Gastrocnemius medialis (tissue), 4 donors: ENCODE results near the gene PCDHGB4.

ENCODE experiments used
- CTCF ChIP-seq, 5 experiments: fragments of 450-650 bp in 3 of 5; fragments of 200-600 bp in 2 of 5; sonication (generic) in 2 of 5; IDR thresholded peaks in 4 of 5; conservative IDR thresholded peaks in 1 of 5; 1 replicate in 4 of 5; 2 replicates in 1 of 5; pipeline ENCODE4 v1.5.1; 2016 to 2019; ENCODE audit warnings: antibody characterized with exemption in 5 of 5, mild to moderate bottlenecking in 3 of 5, moderate library complexity in 3 of 5
- POLR2A ChIP-seq, 2 donors: fragments of 450-650 bp; IDR thresholded peaks; one replicate each; pipeline ENCODE4 v1.6.1; 2017; ENCODE audit warnings: antibody characterized with exemption in 2 of 2, mild to moderate bottlenecking in 2 of 2, moderate library complexity in 2 of 2

- TF ChIP-seq CTCF (IDR thresholded peaks at IDR 0.05 in 4 of 5, conservative IDR thresholded peaks at IDR 0.05 in 1 of 5): no peak
- no peak for TF ChIP-seq POLR2A (IDR thresholded peaks at IDR 0.05)
Measured at GRCh38 chr5:141345327-141345726, 42.2 kb upstream of the PCDHGB4 start.
